Stimulated activated CD8-positive, alpha-beta memory T cell treated with anti-CD3 and anti-CD28 coated beads, Interleukin-12 subunit alpha, Interleukin-12 subunit beta, amount 100 ng/mL, for 1 hour (primary cell): ENCODE results near the gene NXPH3.

Experiments
- DNase-seq: peaks from one replicate; pipeline ENCODE4 v3.0.0-alpha.2; 2020; ENCODE audit warnings: low read depth

The NXPH3 gene

GRCh38 chr17:49592263-49592662 lies 16.6 kb downstream of the NXPH3 start:
- DNase-seq = no peak

GRCh38 chr17:49595328-49595727 lies 19.7 kb downstream of the NXPH3 start:
- no peak for DNase-seq

- no peak for DNase-seq
These were observed 20.3 kb downstream of the NXPH3 start for GRCh38 chr17:49595980-49596379.

GRCh38 chr17:49596613-49597244 lies 21.1 kb downstream of the NXPH3 start:
- DNase-seq = no peak

GRCh38 chr17:49597436-49597835 lies 21.8 kb downstream of the NXPH3 start:
- no peak for DNase-seq

GRCh38 chr17:49597928-49598655 lies 22.4 kb downstream of the NXPH3 start:
- DNase-seq = no peak

- no peak for DNase-seq
These were observed 23.2 kb downstream of the NXPH3 start for GRCh38 chr17:49598918-49599317.

- no peak for DNase-seq
These were observed 25.3 kb downstream of the NXPH3 start for GRCh38 chr17:49600949-49601348.

GRCh38 chr17:49602783-49603182 lies 27.1 kb downstream of the NXPH3 start:
- no peak for DNase-seq

- no peak for DNase-seq
These were observed 27.6 kb downstream of the NXPH3 start for GRCh38 chr17:49603238-49603637.

- DNase-seq = no peak
These were observed 28.0 kb downstream of the NXPH3 start for GRCh38 chr17:49603720-49604119.

GRCh38 chr17:49604314-49604869 lies 28.7 kb downstream of the NXPH3 start:
- DNase-seq = no peak

- no peak for DNase-seq
These were observed 35.4 kb downstream of the NXPH3 start for GRCh38 chr17:49610883-49611584.

GRCh38 chr17:49612726-49613125 lies 37.1 kb downstream of the NXPH3 start:
- DNase-seq = no peak

- no peak for DNase-seq
These were observed 37.6 kb downstream of the NXPH3 start for GRCh38 chr17:49613182-49613800.

- DNase-seq = no peak
These were observed 40.4 kb downstream of the NXPH3 start for GRCh38 chr17:49616086-49616485.

GRCh38 chr17:49616601-49617131 lies 41.0 kb downstream of the NXPH3 start:
- DNase-seq = no peak

- no peak for DNase-seq
These were observed 42.4 kb downstream of the NXPH3 start for GRCh38 chr17:49618028-49618611.

- no peak for DNase-seq
These were observed 45.7 kb downstream of the NXPH3 start for GRCh38 chr17:49621420-49621819.

GRCh38 chr17:49621946-49622529 lies 46.4 kb downstream of the NXPH3 start:
- DNase-seq = no peak

- no peak for DNase-seq
These were observed 49.2 kb downstream of the NXPH3 start for GRCh38 chr17:49624896-49625295.
